IPS-NIHi11 (cell line): Measurements from ENCODE around the gene EIF2B1.

ENCODE experiments used
- DNase-seq: peaks from one replicate; pipeline ENCODE4 v3.0.0; 2012; ENCODE audit warnings: mixed read lengths, low spot score

EIF2B1 gene

DNA sequence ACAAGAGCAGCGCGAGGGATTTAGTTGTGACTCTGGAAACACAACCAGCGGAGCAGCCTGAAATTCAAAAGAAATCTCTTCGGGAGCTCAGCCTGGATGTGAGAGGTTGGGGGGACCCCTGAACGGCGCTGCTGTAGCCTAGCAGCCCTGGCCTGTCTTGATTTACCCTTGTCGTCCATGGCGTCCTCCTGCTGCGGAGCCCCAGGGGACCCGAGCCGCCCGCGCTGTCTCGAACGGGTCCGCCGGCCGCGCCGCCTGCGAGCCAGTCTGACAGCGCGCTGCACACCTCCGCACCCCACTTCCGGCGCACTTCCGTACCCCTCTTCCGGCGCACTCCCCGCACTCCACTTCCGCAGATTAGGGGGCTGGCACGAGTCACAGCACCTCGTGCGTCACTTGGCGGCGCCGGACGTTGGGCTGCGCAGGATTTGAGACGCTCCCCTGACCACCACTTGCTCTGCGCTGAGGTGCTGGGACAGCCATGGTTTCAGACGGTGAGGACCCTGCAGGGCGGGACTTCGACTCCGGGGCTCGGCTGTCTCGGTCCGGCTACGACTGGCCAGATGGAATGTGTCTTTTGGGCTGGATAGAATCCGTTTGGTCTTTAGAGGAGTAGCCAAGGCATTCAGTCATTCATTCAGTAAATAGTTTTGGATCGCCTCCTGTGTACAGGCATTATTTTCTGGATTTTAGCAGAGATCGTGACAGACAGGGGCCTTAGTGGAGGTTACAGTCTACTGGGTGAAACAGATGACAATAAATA lies at the start of gene EIF2B1, which contains the start of gene GTF2H3:
Gene EIF2B1, minus strand, starts transcription at position 308 of the 763 bp plus-strand sequence. Its CDS starts 129 bp downstream, at position 179.
Gene GTF2H3, plus strand, starts transcription at position 451 of the 763 bp plus-strand sequence. Its CDS starts 31 bp downstream, at position 482.
- DNase-seq = peak; percentile 100

GRCh38 chr12:123681605-123682004 lies 48.1 kb upstream of the EIF2B1 start:
- DNase-seq = no peak

DNA sequence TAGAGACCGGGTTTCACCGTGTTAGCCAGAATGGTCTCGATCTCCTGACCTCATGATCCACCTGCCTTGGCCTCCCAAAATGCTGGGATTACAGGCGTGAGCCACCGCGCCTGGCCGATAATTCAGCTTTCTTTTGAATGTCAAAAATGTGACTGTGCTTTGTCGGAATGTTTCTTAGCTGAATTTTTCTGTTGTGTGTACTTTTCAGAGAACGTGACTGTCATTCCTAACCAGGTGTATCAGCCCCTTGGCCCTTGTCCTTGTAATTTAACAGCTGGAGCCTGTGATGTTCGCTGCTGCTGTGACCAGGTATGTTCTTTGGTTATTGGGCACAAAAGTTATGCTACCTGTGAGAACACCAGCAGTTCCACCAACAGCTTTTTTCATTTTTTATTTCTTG lies 45.5 kb upstream of the EIF2B1 start:
- no peak for DNase-seq

- no peak for DNase-seq
Observed at GRCh38 chr12:123676616-123677320, 43.3 kb upstream of the EIF2B1 start.

DNA sequence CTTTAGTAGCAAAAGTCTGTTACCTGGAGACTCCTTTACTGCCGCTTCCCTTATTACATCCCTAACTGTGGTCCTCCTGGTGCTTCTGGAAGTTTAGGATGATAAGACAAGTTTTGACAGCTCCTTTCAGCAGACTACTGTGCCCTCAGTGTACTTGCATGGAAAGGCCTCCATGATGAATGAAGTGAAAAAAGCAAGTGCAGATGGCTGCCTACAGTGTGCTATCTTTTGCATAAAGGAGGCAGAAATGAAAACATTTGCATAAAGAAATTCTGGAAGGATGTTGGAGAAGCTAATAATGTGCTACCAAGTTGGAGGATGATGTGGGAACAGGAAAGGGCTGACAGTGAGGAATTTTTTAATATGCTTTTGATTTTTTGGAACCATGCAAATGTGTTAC lies 42.0 kb upstream of the EIF2B1 start:
- no peak for DNase-seq

GRCh38 chr12:123671876-123672275 lies 38.4 kb upstream of the EIF2B1 start:
- DNase-seq = no peak

DNA sequence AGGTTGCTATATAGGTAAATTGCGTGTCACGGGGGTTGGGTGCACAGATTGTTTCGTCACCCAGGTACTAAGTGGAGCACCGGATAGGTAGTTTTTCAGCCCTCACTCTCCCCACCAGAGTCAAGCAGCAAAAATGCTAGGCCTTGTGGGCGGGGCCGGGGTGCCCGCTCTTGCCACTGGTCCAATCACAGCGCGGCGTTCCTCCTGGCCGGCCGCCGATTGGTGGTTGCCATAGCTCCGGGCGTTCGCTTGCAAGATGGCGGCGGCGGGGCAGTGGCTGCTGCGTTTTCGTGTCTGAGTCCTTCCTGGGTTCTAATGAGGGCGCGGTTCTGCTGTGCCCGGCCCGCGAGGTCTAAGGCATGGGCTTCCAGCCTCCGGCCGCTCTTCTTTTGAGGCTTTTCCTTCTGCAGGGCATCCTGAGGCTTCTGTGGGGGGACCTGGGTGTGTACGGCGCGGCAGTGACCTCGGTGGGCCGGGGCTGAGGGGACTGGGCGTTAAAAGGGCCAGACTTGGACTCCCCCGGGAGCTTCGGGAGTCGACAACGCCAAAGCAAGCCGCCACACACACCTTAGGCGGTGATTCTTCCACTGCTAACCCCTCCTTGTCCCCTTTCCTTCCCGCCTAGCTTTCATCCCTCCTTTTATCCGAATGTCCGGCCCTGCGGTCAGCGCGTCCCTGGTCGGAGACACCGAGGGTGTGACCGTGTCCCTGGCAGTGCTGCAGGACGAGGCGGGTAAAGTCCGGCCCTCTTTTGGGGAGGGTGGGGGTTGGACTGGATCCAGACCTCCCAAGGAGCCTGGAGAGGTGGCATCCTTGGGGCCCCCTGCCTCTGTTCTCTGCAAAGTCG lies 37.6 kb upstream of the EIF2B1 start, which contains the start of gene TCTN2:
Gene TCTN2, plus strand, starts transcription at position 232 of the 847 bp plus-strand sequence. Its CDS starts 128 bp downstream, at position 360.
- DNase-seq = peak; percentile 100

GRCh38 chr12:123667771-123668170 lies 34.3 kb upstream of the EIF2B1 start:
- no peak for DNase-seq

DNA sequence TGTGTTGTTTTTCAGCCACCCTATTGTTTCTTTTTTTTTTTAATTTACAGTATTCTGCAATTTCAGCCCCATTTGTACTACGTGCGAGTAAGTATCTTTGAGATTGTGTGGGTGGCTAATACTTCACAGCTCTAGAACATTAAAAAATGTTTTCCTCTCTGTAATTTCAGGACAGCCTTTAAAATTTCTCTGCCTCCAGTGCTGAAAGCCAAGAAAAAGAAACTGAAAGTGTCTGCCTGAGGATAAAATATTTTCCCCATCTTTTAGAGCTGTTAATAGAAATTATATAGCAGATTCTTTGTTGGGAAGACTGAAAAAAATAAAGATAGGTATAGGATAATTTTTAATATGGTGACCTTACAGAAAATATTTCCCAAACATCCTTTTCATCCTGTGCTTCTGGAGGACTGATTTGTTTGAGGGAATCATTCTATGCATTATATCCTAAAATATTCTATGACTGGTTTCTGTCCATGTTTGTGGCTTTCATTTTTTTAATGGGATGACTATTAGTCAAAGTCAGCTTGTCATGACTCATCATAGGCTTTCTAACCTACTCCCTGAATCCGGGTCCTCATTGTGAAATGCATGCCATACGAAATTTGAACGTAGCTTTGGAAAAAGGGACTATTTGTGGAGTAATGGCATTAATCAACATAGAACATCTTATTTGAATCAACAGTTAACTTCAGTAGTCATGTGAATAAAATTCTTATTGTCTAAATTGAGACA lies 26.7 kb upstream of the EIF2B1 start:
- no peak for DNase-seq

DNA sequence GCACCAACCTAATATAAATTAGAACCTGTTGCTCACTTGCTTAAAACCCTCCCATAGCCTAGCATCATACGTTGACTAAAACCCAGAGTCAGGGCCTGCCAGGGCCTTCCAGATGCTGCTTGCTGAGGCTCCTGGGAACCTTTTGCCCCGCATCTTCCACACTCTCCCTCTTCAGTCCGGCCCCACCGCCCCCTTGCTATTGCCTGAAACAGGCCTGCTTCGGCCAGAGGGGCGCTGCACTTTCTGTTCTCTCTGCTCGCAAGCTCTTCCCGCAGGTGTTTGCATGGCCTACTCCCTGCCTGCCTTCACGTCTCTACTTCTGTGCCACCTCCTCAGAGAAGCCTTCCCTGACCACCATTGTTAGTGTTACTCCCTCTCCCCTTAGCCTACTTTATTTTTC lies 23.7 kb upstream of the EIF2B1 start:
- no peak for DNase-seq

DNA sequence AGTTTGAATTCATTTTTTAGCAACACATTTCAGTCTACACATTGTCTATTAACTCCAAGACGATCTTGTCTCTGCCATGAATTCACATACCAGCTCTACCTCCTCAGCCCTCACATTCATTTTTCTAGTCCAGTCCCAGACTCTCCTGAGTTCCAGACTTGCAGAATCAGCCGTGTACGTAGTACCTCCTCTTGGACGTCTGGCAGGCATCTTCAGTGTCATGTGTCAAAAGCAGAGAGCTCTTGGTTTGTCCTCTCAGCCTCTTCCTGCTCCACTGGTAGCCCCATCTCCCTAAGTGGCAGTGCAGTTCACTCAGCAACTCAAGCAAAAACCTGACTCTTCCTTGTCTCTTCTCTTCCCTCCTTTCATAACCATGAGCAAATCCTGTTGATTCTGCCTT lies 22.9 kb upstream of the EIF2B1 start:
- no peak for DNase-seq

GRCh38 chr12:123655420-123655819 lies 21.9 kb upstream of the EIF2B1 start:
- DNase-seq = no peak

DNA sequence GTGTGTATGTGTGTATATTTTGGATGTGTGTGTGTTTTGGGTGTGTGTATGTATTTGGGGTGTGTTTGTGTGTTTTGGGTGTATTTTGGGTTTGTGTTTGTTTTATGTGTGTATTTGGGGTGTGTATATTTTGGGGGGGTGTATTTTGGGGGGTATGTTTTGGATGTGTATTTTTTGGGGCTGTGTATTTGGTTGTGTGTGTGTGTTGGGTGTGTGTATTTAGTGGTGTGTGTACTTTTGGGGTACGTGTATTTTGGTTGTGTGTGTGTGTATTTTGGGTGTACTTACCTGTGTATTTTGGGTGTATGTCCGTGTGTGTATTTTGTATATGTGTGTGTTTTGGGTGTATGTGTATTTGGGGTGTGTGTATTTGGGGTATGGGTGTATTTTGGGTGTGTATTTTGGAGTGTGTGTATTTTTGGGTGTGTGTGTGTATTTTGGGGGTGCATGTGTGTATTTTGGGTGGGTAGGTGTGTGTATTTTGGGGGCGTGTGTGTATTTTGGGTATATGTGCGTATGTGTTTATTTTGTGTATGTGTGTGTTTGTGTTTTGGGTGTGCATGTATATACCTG lies 20.7 kb upstream of the EIF2B1 start:
- no peak for DNase-seq

DNA sequence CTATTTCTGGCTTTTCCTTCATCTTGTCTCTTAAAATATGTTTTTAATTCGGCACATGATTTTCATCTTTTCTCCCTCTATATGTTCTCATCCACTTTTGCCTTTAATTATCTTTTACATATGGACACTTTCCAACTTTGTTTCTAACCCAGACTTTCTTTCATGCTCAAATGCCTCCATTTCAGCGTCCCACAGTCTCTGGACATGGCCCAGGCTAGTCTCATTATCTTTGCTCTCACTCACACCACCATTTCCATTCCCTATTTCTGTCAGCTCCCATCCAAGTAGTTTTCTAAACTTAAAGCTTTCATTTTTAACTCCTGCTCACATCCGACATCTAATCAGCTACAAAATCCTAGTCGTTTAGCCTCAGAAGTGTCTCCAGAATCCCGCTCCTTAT lies 14.9 kb upstream of the EIF2B1 start:
- no peak for DNase-seq

DNA sequence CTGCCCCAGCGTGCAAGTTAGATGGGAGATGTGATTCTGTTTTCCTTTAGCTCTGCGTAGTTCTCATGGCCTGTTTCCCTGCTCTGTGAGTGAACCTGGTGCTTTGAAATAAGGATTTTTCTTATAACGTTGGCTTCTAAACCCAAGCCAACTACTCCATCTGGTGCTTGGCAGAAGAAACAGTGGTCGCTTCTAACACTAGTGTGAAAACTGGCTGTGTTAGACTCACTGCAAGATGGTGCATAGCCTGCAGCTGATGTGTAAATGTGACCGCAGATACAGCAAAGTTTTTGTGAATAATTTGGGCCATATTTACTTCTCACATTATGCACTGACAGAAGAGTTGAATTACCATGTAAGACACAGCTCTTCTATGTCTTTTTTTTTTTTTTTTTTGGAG lies 12.4 kb upstream of the EIF2B1 start:
- no peak for DNase-seq

DNA sequence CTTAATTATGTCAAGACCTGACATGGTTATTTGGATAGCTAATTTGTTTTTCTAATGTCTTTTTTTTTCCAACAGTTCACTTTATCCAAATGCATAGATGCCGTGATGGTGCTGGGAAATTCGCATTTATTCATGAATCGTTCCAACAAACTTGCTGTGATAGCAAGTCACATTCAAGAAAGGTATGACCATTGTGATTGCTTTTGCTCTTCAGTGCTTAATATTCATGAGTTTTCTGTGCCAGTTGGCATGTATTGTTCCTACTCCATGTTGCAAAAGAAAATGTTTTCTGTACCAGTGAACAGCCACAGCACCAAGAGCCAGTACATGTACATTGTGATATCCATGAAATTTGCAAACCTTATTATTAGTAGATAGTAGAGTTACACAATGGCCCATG lies 11.9 kb upstream of the EIF2B1 start:
- DNase-seq = no peak

- DNase-seq = no peak
Observed at GRCh38 chr12:123643911-123644310, 10.4 kb upstream of the EIF2B1 start.

DNA sequence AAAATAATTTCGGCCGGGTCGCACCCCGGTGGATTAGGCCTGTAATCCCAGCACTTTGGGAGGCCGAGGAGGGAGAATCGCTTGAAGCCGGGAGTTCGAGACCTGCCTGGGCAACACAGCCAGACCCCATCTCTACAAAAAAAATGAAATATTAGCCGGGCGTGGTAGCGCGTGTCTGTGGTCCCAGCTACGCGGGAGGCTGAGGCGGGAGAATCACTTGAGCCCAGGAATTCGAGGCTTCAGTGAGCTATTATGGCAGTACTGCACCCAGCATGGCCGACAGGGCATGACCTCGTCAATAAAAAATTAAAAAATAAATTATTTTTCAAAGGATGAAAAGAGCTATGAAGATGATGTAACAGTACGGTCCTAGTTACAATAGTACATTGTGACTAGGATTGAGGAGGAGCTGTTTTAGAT lies 666 bp upstream of the EIF2B1 start:
- no peak for DNase-seq

DNA sequence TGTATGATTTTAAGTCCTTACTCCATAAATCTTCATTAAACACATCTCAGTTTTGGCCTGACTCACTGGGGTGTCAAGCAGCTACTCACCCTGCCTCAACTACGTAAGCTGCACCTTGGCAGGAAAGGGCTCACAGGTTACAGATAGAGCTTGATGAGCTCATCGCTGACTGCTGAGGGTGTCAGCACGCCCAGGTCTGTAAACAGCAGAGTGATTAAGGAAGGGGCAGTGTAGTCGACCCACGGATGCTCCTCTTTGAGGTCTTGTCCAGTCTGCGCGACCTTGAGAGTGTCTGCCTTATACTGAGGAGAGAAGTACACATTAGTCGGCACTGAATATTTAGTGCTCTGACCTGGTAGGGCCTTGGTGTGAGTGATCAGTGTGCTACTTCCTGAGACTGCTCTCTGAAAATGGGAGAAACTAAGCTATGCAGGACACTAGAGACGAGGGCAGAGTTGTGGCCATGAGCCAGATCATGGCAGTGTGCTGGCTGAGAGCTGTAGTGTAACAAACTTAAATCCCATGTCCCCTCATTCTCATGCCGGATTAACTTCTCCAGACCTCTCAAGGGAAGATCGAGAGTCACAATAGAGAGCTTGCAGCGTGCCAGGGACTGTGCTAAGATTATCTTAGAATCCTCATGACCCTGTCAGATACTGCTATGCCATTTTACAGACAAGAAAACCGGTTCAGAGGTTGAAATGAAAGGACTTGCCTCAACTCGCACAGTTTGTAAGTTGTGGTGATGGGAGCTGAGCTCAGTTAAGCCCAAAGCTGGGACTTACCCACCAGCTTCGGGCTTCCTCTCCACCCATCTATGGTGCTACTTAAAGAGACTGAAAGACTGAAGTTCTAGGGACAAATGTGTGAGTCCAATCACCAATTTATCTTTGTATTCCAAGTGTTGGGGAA lies 11.6 kb downstream of the EIF2B1 start:
- DNase-seq = no peak

GRCh38 chr12:123621101-123621500 lies 12.4 kb downstream of the EIF2B1 start:
- DNase-seq = no peak
